RKO (cell line): Measurements from ENCODE around the gene ADIPOQ.
"Not testable (repeated sequence)": the region's sequence is repeated elsewhere in the genome, so short reads cannot be mapped to it uniquely, and the experiment has no call there.

ENCODE experiments used
- DNase-seq: peaks from one replicate; pipeline ENCODE4 v3.0.0-alpha.2; 2016; ENCODE audit warnings: low spot score

ADIPOQ gene

DNA sequence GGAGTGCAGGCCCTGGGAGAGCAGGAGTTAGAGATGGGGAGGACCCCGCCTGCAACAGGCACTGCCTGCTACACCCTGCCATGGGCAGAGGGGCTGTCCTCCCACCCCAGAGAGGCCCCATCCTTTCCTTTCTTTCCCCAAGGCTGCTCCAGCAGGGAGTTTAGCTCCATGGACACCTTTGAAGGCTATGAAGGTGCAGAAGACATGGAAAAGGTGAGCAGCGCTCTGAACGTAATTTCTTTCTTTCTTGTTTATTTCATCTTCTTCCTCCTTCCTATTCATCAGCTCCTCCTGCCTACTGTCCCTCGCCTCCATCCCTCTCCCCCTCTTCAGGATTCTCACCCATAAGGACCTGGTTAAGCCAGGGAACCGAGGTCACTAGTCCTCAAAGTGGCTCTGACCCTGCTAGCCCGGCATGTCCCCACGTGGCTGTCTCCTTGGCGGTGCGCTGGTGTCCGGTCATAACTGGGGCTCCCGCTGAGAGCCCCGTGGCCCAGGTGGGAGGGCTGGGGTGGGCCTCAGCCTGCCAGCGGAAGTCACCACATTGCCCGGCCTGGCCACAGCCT lies 16.0 kb upstream of the ADIPOQ start:
- no peak for DNase-seq

DNA sequence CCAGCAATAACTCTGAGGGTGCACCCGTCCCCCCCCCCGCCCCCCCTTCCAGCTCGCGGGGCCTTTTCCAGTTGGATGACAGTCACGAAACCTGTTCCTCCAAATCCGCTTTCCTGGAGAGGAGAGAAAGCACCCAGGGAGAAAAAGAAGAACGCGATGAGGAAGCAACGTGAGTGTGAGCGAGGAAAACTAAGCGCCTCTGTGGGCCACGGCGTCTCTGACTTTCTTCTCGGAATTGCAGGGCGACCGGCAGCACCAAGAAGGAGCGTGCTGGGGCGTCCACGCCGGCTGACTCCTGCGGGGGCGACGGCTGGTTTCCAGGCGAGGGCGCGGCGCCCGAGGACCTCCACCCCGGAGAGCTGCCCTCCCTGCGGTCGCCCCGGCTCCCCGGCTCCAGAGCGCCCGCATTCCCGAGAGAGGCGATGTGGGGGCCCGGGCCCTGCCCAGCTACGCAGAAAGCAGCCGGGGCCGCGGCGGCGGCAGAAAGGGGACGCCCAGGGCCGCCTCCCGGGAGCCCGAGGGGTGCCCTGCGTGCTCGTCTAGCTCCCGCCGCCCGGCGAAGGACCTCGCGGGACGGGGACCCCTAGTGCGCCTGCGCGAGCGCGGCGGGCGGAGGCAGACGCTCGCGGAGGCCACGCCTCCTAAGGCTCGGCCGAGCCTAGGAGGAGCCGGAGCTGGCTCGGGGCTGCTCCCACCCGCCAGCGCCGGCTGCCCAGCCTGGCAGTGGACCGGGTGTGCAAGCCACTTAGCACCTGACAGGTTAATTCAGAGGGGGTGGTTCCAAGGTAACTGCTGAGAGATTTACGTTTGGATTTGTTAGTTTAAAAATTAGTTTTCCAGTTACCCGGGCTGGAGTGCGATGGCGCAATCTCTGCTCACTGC lies 15.3 kb upstream of the ADIPOQ start:
- DNase-seq, result peak; percentile 88

DNA sequence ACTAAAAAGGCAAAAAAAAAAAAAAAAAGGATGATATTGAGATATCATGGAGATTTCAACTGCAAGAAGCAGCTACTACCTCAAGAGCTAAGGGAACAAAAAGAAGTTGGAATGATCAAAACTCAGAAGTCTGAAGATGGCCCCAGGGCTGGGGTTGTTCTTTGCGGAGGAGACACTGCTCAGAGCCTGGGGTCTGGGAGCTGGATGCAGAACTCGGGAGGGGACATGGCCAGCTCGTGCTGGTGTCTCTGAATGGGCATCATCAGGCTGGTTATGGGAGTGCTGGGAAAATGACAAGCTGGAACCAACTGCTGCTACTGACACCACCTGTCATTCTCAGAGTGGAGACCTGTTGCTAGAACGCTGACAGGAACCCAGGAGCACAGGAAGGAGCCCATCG lies 14.2 kb upstream of the ADIPOQ start:
- no peak for DNase-seq

DNA sequence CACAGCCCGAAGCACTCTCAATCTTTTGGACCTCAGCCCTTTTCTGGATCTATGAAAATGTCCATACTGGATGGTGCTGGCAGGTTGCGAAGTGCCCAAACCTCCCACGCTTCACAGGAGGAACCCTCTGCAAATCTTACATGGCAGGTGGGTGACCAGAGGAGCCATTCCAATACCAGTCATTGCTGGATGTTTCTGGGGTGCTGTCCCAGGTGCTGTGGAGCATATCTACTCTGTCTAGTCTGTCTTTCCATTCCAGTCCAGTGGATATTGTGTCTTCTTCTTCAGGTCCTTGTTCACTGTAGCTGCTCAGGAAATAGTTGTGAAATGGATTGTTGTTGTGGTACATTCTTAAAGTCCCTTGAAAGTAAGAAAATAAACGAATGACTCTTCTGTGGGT lies 10.7 kb upstream of the ADIPOQ start:
- no peak for DNase-seq

DNA sequence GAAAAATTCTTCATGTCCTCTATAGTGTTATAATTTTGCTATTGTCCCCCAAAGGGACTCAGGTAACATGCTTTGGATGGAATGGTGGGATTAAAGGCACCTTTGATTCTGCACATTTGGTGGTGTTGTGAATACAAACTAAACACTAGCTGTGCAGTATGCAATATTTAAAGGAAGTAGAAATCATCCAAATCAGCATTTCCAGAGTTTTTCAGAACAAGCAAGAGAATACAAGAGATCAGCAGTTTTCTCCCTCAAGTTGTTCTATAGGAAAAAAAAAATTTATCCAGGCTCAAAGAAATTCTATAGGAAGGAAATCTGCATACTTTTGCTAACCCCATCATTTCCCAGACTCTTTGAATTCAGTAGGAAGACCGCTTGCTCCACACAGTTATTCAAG lies 10.2 kb upstream of the ADIPOQ start:
- no peak for DNase-seq

DNA sequence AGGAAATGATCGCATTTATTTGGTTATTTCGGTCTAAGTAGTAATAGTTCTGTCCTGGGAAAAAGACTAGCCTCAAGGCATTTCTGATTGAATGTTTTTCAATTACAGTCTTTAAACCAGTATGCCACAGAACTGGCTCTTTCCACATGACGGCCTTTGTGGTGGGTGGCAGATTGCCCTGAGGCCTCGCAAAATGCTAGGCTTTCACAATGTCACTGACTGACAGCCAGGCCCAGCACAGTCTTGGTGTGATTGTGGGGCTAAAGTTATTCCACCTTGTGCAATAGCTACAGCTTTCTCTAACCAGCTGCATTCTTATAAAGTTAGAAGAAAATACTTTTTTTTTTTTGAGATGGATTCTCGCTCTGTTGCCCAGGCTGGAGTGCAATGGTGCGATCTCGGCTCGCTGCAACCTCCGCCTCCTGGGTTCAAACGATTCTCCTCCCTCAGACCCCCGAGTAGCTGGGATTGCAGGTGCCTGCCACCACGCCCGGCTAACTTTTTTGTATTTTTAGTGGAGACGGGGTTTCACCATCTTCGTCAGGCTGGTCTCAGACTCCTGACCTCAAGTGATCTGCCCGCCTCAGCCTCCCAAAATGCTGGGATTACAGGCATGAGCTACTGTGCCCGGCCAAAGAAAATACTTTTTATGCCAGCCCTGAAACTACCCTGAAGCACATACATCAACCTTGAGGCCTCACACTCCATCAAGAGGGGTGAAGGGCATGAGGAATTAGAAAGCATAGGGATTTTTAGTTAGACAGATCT lies 2.5 kb upstream of the ADIPOQ start:
- DNase-seq, result no peak

DNA sequence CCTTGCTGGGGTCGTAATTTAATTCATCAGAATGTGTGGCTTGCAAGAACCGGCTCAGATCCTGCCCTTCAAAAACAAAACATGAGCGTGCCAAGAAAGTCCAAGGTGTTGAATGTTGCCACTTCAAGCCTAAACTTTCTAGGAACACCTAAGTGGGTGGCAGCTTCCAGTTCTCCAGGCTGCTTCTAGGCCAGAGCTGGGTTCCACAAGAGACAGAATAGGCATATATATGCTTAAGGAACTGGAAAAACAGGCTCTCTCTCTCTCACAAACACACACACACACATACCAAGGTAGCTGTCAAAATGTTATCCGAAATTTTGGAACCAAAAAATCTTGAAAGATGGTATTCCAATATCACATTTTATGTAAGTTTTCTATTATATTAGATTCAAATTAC lies 890 bp upstream of the ADIPOQ start:
- DNase-seq, result no peak

DNA sequence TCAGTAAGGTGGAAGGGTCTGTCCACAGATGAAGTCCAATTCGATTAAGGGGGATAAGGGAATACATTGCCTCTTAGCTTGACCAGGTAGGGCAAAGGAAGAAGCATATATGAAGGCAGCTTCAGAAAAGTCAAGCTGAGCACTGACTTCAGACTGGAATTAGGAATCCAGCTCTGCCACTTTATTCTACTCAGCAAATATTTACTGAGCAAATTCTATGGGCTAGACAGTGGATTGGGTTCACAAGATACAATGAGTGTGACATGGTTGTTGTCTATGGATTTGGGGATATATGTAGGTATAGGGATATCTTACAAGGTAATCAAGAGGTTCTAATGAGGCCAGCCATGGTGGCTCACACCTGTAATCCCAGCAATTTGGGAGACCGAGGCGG lies 526 bp downstream of the ADIPOQ start:
- no peak for DNase-seq

DNA sequence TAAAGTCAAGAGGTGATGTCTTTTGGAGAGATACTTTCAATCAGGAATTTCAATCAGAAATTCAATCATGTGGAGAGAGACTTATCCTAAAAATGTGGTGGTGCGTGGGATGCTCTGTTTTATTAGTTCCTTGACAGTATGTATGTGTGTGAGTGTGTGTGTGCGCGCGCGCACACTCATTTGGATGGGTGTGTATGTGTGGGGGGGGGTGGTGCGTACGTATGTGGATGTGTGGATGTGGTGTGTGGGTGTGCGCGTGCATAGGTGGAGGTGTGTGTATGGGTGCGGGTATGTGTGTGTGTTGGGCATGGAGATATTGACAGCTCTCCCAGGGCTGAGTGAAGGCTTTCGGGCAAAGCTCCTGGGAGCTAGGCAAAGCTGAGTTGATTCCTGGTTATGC lies 2.4 kb downstream of the ADIPOQ start:
- DNase-seq, result no peak

DNA sequence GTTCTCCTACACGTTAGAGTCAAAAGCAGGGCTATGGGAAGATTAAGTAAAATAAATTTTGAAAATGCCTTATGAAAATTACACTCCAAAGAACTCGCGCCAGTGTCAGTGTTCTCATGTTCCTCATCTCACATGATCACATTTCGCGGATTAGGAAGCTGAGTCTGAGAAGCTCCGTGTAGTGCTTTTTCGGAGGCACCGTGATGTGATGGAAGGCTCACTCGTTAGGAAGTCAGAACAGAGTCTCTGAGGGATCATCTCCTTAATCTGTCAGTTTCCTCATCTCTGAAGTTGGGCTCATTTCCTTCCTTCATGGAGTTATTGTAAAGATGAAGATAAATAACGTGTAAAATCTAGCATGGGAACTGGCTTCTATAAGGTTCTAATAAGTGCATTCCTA lies 3.2 kb downstream of the ADIPOQ start:
- DNase-seq, result no peak

DNA sequence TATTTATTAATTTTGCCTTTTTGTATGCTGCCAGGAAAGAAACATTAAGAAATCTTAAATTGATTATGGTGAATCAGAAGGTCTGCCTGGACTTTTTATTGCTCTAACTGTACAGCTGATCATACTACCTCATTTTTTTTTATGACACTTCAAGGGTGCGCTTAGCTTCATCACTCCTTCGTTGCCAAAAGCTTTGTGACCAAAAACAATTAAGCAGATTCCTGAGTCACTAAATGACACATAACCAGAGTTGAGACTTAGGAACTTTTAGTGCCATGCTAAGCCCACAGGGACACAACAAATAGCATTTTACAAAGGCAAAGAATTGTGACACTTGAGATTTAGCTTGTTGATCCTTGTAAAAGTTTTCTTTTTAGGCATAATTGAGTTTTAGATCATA lies 4.9 kb downstream of the ADIPOQ start:
- peak; percentile 64 for DNase-seq

DNA sequence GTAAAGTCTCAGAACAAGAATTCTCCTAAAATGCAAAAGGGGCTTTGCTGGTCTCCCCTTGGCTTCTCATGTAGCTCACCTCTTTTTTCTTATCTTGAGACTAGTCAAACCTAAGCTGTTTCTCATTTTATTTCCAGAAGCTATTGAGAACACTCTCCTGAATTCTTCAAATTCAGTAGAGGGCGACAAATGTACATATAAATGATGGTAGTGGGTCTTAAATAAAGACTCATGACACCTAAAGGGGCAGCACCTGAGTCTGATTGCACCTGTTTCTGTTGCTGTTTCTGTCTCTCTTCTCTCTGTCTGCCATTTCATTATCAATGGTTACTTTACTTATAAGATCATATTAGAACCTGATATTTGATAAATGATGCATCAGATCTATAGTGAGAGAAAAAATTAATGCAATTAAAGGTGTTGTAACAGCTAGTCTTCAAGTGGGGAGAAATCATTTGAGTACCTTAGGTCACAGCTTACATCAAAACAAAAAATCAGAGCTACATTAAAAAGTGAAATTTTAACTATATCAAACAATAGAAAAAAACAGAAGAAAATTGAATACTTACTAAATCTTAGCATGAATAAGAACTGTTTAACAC lies 7.0 kb downstream of the ADIPOQ start:
- DNase-seq, result peak; percentile 50

DNA sequence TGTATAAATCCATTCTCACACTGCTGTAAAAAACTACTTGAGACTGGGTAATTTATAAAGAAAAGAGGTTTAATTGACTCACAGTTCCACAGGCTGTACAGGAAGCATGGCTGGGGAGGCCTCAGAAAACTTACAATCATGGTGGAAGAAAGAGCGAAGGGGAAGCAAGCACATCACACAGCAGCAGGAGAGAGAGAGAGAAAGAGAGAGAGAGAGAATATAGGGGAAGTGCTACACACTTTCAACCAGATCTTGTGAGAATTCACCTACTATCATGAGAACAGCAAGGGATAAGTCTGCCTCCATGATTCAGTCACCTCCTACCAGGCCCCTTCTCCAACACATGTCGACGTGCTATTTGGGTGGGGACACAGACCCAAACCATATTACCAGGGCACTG lies 9.3 kb downstream of the ADIPOQ start:
- not testable (repeated sequence) for DNase-seq

DNA sequence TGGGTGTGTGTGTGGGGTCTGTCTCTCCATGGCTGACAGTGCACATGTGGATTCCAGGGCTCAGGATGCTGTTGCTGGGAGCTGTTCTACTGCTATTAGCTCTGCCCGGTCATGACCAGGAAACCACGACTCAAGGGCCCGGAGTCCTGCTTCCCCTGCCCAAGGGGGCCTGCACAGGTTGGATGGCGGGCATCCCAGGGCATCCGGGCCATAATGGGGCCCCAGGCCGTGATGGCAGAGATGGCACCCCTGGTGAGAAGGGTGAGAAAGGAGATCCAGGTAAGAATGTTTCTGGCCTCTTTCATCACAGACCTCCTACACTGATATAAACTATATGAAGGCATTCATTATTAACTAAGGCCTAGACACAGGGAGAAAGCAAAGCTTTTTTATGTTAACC lies 10.5 kb downstream of the ADIPOQ start:
- DNase-seq, result no peak

DNA sequence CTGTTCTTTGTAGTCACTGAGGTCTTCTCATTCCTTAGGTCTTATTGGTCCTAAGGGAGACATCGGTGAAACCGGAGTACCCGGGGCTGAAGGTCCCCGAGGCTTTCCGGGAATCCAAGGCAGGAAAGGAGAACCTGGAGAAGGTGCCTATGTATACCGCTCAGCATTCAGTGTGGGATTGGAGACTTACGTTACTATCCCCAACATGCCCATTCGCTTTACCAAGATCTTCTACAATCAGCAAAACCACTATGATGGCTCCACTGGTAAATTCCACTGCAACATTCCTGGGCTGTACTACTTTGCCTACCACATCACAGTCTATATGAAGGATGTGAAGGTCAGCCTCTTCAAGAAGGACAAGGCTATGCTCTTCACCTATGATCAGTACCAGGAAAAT lies 11.6 kb downstream of the ADIPOQ start:
- DNase-seq, result no peak

DNA sequence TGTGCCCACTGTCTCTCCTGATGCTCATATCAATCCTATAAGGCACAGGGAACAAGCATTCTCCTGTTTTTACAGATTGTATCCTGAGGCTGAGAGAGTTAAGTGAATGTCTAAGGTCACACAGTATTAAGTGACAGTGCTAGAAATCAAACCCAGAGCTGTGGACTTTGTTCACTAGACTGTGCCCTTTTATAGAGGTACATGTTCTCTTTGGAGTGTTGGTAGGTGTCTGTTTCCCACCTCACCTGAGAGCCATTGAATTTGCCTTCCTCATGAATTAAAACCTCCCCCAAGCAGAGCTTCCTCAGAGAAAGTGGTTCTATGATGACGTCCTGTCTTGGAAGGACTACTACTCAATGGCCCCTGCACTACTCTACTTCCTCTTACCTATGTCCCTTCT lies 12.4 kb downstream of the ADIPOQ start:
- DNase-seq, result no peak

DNA sequence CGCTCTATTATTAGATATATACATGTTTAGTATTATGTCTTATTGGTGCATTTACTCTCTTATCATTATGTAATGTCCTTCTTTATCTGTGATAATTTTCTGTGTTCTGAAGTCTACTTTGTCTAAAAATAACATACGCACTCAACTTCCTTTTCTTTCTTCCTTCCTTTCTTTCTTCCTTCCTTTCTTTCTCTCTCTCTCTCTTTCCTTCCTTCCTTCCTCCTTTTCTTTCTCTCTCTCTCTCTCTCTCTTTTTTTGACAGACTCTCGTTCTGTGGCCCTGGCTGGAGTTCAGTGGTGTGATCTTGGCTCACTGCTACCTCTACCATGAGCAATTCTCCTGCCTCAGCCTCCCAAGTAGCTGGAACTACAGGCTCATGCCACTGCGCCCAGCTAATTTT lies 15.2 kb downstream of the ADIPOQ start:
- DNase-seq, result no peak

DNA sequence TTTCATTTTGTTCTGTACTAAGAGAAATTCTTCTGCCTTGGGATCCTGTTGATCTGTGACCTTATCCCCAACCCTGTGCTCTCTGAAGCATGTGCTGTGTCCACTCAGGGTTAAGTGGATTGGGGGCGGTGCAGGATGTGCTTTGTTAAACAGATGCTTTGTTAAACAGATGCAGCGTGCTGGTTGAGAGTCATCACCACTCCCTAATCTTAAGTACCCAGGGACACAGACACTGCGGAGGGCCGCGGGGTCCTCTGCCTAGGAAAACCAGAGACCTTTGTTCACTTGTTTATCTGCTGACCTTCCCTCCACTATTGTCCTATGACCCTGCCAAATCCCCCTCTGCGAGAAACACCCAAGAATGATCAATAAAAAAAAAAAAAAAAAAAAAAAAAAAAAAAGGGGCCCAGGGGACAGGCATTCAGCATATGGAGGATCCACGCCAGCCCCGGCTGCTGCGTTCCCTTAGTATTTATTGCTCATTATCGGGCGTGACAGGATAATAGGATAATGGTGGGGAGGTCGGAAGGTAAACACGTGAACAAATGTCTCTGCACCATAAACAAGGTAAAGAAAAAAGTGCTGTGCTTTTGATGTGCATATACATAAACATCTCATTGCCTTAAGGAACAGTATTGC lies 22.8 kb downstream of the ADIPOQ start:
- not testable (repeated sequence) for DNase-seq

DNA sequence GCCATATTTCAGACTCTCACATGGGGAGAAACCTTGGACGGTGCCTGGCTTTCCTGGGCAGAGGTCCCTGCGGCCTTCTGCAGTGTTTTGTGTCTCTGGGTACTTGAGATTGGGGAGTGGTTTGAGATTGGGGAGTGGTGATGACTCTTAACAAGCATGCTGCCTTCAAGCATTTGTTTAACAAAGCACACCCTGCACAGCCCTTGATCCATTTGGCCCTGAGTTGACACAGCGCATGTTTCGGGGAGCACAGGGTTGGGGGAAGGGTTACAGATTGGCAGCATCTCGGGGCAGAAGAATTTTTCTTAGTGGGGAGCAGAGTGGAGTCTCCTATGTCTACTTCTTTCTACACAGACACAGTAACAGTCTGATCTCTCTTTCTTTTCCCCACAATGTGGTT lies 23.6 kb downstream of the ADIPOQ start:
- DNase-seq, result not testable (repeated sequence)

DNA sequence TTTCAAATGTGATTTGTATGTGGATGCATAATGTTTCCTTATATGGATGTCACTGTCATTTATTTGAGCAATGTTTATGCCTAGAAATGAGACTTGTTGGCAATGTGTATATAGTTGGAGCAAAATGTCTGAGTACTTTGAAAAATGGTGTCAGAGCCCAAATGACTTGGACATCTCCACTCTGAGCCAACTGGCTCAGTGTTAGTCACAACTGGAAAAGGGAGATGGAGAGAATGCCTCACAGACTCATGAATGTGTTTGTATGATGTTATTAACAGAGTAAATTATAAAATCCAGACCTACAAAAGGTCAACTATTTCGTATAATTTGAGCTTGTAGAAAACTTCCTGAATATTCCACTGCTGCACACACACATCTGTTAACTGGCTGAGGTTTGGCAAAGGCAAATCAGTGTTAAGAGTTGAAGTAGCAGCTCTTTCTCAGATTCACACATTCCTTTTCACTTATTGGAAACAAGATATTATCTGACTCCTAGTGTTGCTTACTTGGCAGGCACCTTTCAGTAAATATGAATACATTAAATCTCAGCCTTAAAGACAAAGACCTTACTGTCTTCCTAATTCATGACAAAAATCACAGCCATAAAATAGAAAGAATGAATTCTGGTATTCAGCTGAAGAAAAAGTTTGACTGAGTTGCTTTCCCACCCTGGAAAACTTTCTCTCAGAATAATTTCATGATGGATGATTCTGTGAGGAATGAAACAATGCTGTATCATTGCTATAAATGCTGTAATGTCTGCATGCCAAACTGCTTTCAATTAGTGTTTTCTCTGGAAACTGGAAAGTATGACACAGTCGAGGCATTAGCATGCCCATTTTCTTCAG lies 27.0 kb downstream of the ADIPOQ start:
- DNase-seq, result peak; percentile 26
